Trophoblast cell (in vitro differentiated cells and primary cell): ENCODE data around the gene MED25.

ENCODE experiments used
- DNase-seq, 2 donors: peaks; one replicate each; pipeline ENCODE4 v3.0.0-alpha.2; 2016
- H2AFZ ChIP-seq: 2 replicates; pipeline ENCODE4 v1.6.1; 2013; ENCODE audit warnings: low read length, moderate library complexity, mild to moderate bottlenecking; ENCODE audit not compliant: insufficient read depth, poor library complexity
- H2AK5ac ChIP-seq: 2 replicates; pipeline ENCODE4 v1.6.1; 2013; ENCODE audit warnings: mild to moderate bottlenecking, low read length
- H2BK120ac ChIP-seq: 2 replicates; pipeline ENCODE4 v1.6.1; 2013; ENCODE audit warnings: low read length, mild to moderate bottlenecking, moderate library complexity; ENCODE audit not compliant: insufficient read depth, poor library complexity
- H2BK12ac ChIP-seq: 2 replicates; pipeline ENCODE4 v1.6.1; 2013; ENCODE audit warnings: mild to moderate bottlenecking, low read length, moderate library complexity
- H2BK5ac ChIP-seq: 2 replicates; pipeline ENCODE4 v1.6.1; 2013; ENCODE audit warnings: low read length, low read depth, moderate library complexity, mild to moderate bottlenecking; ENCODE audit not compliant: poor library complexity
- H3K14ac ChIP-seq: 2 replicates; pipeline ENCODE4 v1.6.1; 2013; ENCODE audit warnings: mild to moderate bottlenecking, low read length
- H3K18ac ChIP-seq: 2 replicates; pipeline ENCODE4 v1.6.1; 2013; ENCODE audit warnings: mild to moderate bottlenecking, low read length
- H3K23ac ChIP-seq: 2 replicates; pipeline ENCODE4 v1.6.1; 2013; ENCODE audit warnings: low read length
- H3K27ac ChIP-seq: 2 replicates; pipeline ENCODE4 v1.5.1; 2013; ENCODE audit warnings: low read depth, mild to moderate bottlenecking, inconsistent platforms, low read length, moderate library complexity
- H3K27me3 ChIP-seq: 2 replicates; pipeline ENCODE4 v1.6.1; 2013; ENCODE audit warnings: inconsistent platforms, mild to moderate bottlenecking, low read length, moderate library complexity; ENCODE audit not compliant: insufficient read depth
- H3K36me3 ChIP-seq, 2 experiments: 1 replicate in 1 of 2; 2 replicates in 1 of 2; pipeline ENCODE4 v1.6.1; 2013; ENCODE audit warnings: low read length in 2 of 2, mild to moderate bottlenecking in 2 of 2, moderate library complexity in 1 of 2; ENCODE audit not compliant: insufficient read depth in 2 of 2, control insufficient read depth in 1 of 2
- H3K4ac ChIP-seq: 2 replicates; pipeline ENCODE4 v1.6.1; 2013; ENCODE audit warnings: low read depth, mild to moderate bottlenecking, low read length, moderate library complexity
- H3K4me1 ChIP-seq, 2 experiments: 1 replicate in 1 of 2; 2 replicates in 1 of 2; pipeline ENCODE4 v1.6.1; 2013; ENCODE audit warnings: low read length in 2 of 2, mild to moderate bottlenecking in 2 of 2, moderate library complexity in 1 of 2; ENCODE audit not compliant: insufficient read depth in 2 of 2, control insufficient read depth in 1 of 2
- H3K4me2 ChIP-seq: 2 replicates; pipeline ENCODE4 v1.6.1; 2013; ENCODE audit warnings: inconsistent platforms, mild to moderate bottlenecking, low read length, moderate library complexity
- H3K4me3 ChIP-seq: 2 replicates; pipeline ENCODE4 v1.5.1; 2013; ENCODE audit warnings: mild to moderate bottlenecking, low read depth, low read length, inconsistent platforms
- H3K79me1 ChIP-seq: one replicate; pipeline ENCODE4 v1.6.1; 2013; ENCODE audit warnings: low read length
- H3K79me2 ChIP-seq: 2 replicates; pipeline ENCODE4 v1.6.1; 2013; ENCODE audit warnings: low read length, mild to moderate bottlenecking; ENCODE audit not compliant: control insufficient read depth, insufficient read depth, poor library complexity
- H3K9ac ChIP-seq: 2 replicates; pipeline ENCODE4 v1.6.1; 2013; ENCODE audit warnings: mild to moderate bottlenecking, low read length
- H3K9me3 ChIP-seq: 2 replicates; pipeline ENCODE4 v1.6.1; 2013; ENCODE audit warnings: low read depth, mild to moderate bottlenecking, control low read depth, inconsistent platforms, low read length; ENCODE audit not compliant: insufficient read depth
- H4K12ac ChIP-seq: 2 replicates; pipeline ENCODE4 v1.6.1; 2013; ENCODE audit warnings: low read depth, mild to moderate bottlenecking, low read length, moderate library complexity
- H4K8ac ChIP-seq: 2 replicates; pipeline ENCODE4 v1.6.1; 2013; ENCODE audit warnings: low read depth, mild to moderate bottlenecking, low read length, moderate library complexity
- H4K91ac ChIP-seq: one replicate; pipeline ENCODE4 v1.6.1; 2013; ENCODE audit warnings: low read depth, mild to moderate bottlenecking, low read length, moderate library complexity
- WGBS: extraction: QIAGEN DNeasy Blood & Tissue Kit; methylation state at CpG from one replicate; pipeline ENCODE4 v1.1.7; 2013; ENCODE audit warnings: missing lambda C conversion rate; ENCODE audit not compliant: insufficient read length, insufficient coverage; ENCODE audit errors: extremely low coverage; 5-methylcytosine and 5-hydroxymethylcytosine counted together

MED25 gene

GRCh38 chr19:49838885-49839588 lies 20.9 kb downstream of the MED25 start:
- Histone ChIP-seq H3K4me3 (no peak overlapping the region), H3K27me3 (no peaks in the 10 kb centered on the region), H3K4me1 (peaks cover 0 to 3% of the 10 kb centered on the region in 2 experiments), H3K79me1 (no peaks in the 10 kb centered on the region), H2BK12ac (no peak overlapping the region), H3K79me2 (no peaks in the 10 kb centered on the region), H2AFZ (no peak overlapping the region), H3K36me3 (peaks cover 64 to 66% of the 10 kb centered on the region in 2 experiments), H4K12ac (no peak overlapping the region), H2BK5ac (no peak overlapping the region), H3K4me2 (no peak overlapping the region), H3K23ac (no peak overlapping the region), H3K18ac (no peak overlapping the region), H2BK120ac (no peak overlapping the region), H3K9me3 (no peaks in the 10 kb centered on the region), H3K27ac (no peak overlapping the region), H4K91ac (no peak overlapping the region), H3K9ac (no peak overlapping the region), H2AK5ac (no peak overlapping the region), H4K8ac (no peak overlapping the region), H3K14ac (no peak overlapping the region), H3K4ac (no peak overlapping the region)
- DNase-seq: no peak
- no CpG with 5 or more reads among the region's 18 CpGs for WGBS

- Histone ChIP-seq H3K4me3 (no peak overlapping the region), H3K4me2 (no peak overlapping the region), H3K4ac (no peak overlapping the region), H4K12ac (no peak overlapping the region), H3K36me3 (peaks cover 59 to 60% of the 10 kb centered on the region in 2 experiments), H3K18ac (no peak overlapping the region), H2AK5ac (no peak overlapping the region), H3K79me2 (no peaks in the 10 kb centered on the region), H3K9ac (no peak overlapping the region), H4K8ac (no peak overlapping the region), H3K14ac (no peak overlapping the region), H3K27ac (no peak overlapping the region), H2BK120ac (no peak overlapping the region), H3K23ac (no peak overlapping the region), H2BK12ac (no peak overlapping the region), H2AFZ (no peak overlapping the region), H3K4me1 (peaks cover 0 to 3% of the 10 kb centered on the region in 2 experiments), H2BK5ac (no peak overlapping the region), H4K91ac (no peak overlapping the region), H3K79me1 (no peaks in the 10 kb centered on the region), H3K27me3 (no peaks in the 10 kb centered on the region), H3K9me3 (no peaks in the 10 kb centered on the region)
- no CpG with 5 or more reads among the region's 11 CpGs for WGBS
- DNase-seq: no peak
These were observed 21.6 kb downstream of the MED25 start for GRCh38 chr19:49839713-49840112.

DNA sequence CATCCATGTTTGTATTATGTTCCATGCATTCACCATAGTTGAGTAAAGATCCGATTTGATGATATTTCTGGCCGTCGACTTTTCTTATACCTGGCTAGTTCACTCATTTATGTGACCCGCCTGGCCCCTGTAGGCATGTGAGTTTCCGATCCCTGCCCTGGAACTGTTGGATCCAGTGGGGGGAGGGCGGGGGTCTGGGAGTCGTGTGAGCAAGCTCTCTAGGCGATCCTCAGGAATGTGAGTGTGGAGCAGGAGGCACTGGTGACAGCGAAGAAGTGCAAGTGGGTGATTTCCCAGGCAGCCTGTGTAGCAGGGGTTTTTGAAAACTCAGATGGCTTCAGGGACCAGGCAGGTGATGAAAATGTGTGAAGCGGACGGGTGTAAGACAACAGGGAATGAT lies 22.2 kb downstream of the MED25 start:
- Histone ChIP-seq H3K36me3 (peaks cover 53 to 54% of the 10 kb centered on the region in 2 experiments), H3K79me1 (no peaks in the 10 kb centered on the region), H4K91ac (no peak overlapping the region), H2BK12ac (no peak overlapping the region), H4K8ac (no peak overlapping the region), H4K12ac (no peak overlapping the region), H3K23ac (no peak overlapping the region), H3K9ac (no peak overlapping the region), H3K79me2 (no peaks in the 10 kb centered on the region), H3K9me3 (no peaks in the 10 kb centered on the region), H3K4ac (no peak overlapping the region), H2AK5ac (no peak overlapping the region), H3K27me3 (no peaks in the 10 kb centered on the region), H2BK120ac (no peak overlapping the region), H3K18ac (no peak overlapping the region), H2AFZ (no peak overlapping the region), H3K27ac (no peak overlapping the region), H2BK5ac (no peak overlapping the region), H3K4me3 (no peak overlapping the region), H3K4me1 (peaks cover 0 to 3% of the 10 kb centered on the region in 2 experiments), H3K4me2 (no peak overlapping the region), H3K14ac (no peak overlapping the region)
- no CpG with 5 or more reads among the region's 11 CpGs for WGBS
- DNase-seq: no peak

DNA sequence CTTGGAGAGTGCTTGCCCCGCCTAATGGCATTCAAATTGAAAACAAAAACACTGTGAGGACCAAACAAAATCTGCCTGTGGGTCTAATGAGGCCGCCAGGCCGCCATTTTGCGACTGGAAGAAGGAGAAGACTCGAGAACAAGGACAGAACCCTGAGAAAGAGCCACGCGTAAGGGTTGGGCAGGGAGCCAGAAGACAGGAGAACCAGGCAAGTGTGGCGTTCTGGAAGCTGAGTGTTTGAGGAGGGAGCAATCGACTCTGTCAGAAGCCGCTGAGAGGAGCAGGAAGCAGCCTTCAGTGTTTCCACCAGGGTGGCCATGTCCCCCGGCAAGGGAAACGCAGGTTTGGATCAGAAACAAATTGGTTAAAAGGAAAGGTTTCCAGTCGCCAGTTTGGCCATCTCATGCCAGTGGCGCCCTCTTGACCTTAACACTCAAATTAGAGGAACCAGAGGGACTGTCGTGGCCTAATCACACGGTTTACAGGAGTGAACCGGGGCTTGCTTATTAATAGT lies 22.7 kb downstream of the MED25 start:
- Histone ChIP-seq H3K36me3 (peaks cover 48 to 50% of the 10 kb centered on the region in 2 experiments), H3K9ac (no peak overlapping the region), H3K79me2 (no peaks in the 10 kb centered on the region), H3K14ac (no peak overlapping the region), H2BK12ac (no peak overlapping the region), H3K27ac (no peak overlapping the region), H3K4ac (no peak overlapping the region), H3K4me2 (no peak overlapping the region), H2BK5ac (no peak overlapping the region), H4K12ac (no peak overlapping the region), H3K4me3 (no peak overlapping the region), H3K9me3 (no peaks in the 10 kb centered on the region), H4K91ac (no peak overlapping the region), H3K18ac (no peak overlapping the region), H4K8ac (no peak overlapping the region), H3K79me1 (no peaks in the 10 kb centered on the region), H3K27me3 (no peaks in the 10 kb centered on the region), H2AK5ac (no peak overlapping the region), H3K4me1 (peaks cover 0 to 3% of the 10 kb centered on the region in 2 experiments), H2AFZ (no peak overlapping the region), H3K23ac (no peak overlapping the region), H2BK120ac (no peak overlapping the region)
- no CpG with 5 or more reads among the region's 17 CpGs for WGBS
- DNase-seq: no peak
